Dermis microvascular lymphatic vessel endothelial cell (primary cell): ENCODE measurements around the gene LITAF. TPM values are rescaled to one million over a fixed set of nuclear protein-coding genes. Genes with fewer than 3 reads are reported as not detected.
"Not testable (repeated sequence)": the region's sequence is repeated elsewhere in the genome, so short reads cannot be mapped to it uniquely, and the experiment has no call there.

Source experiments
- DNase-seq, 2 donors: peaks; one replicate each; pipeline versions ENCODE4 v3.0.0 to v3.0.0-alpha.2; 2010; ENCODE audit warnings: low read depth in 2 of 2
- total RNA-seq: library from RNA; depleted of rRNA; stranded (reverse); fragments of >200 nt; gene quantifications from 2 replicates; pipeline ENCODE4 v1.2.1, GENCODE V29; 2014

The LITAF gene
- total RNA-seq, 1 donor from 2014 or later: 0.90 TPM

- DNase-seq: no peak
These were observed 34.8 kb upstream of the LITAF start for GRCh38 chr16:11621539-11621919.

GRCh38 chr16:11620243-11621003, 33.7 kb upstream of the LITAF start:
- DNase-seq: no peak

GRCh38 chr16:11619327-11619851, 32.7 kb upstream of the LITAF start:
- DNase-seq: no peak

GRCh38 chr16:11618107-11618717, 31.5 kb upstream of the LITAF start:
- DNase-seq: no peak

GRCh38 chr16:11615748-11616447, 29.2 kb upstream of the LITAF start:
- DNase-seq: no peak

- DNase-seq: no peak
These were observed 28.0 kb upstream of the LITAF start for GRCh38 chr16:11614587-11615175.

- no peak for DNase-seq
These were observed 26.9 kb upstream of the LITAF start for GRCh38 chr16:11613381-11614303.

GRCh38 chr16:11612665-11613025, 25.9 kb upstream of the LITAF start:
- no peak for DNase-seq

GRCh38 chr16:11611871-11612664, 25.3 kb upstream of the LITAF start:
- no peak for DNase-seq

GRCh38 chr16:11610580-11610979, 23.9 kb upstream of the LITAF start:
- no peak for DNase-seq

- DNase-seq: no peak
These were observed 23.4 kb upstream of the LITAF start for GRCh38 chr16:11610121-11610505.

- no peak for DNase-seq
These were observed 22.9 kb upstream of the LITAF start for GRCh38 chr16:11609474-11610120.

- no peak for DNase-seq
These were observed 19.2 kb upstream of the LITAF start for GRCh38 chr16:11605891-11606290.

- DNase-seq: no peak
These were observed 18.8 kb upstream of the LITAF start for GRCh38 chr16:11605564-11605886.

- DNase-seq: no peak
These were observed 18.3 kb upstream of the LITAF start for GRCh38 chr16:11604783-11605563.

GRCh38 chr16:11604296-11604695, 17.6 kb upstream of the LITAF start:
- not testable (repeated sequence) for DNase-seq

GRCh38 chr16:11603331-11603750, 16.6 kb upstream of the LITAF start:
- DNase-seq: no peak

- no peak for DNase-seq
These were observed 15.6 kb upstream of the LITAF start for GRCh38 chr16:11602321-11602720.

- DNase-seq: no peak
These were observed 15.2 kb upstream of the LITAF start for GRCh38 chr16:11601911-11602310.
